ENCODE results near the gene PTCSC3. TPM values are rescaled to one million over a fixed set of nuclear protein-coding genes. Genes with fewer than 3 reads are reported as not detected.

Gene PTCSC3
- total and polyA plus RNA-seq, 2 of the 13 experiments (the other 11 are each of a cell fraction or from before 2014, with no cell fraction given), result not detected

- TF ChIP-seq, protein P1, sequence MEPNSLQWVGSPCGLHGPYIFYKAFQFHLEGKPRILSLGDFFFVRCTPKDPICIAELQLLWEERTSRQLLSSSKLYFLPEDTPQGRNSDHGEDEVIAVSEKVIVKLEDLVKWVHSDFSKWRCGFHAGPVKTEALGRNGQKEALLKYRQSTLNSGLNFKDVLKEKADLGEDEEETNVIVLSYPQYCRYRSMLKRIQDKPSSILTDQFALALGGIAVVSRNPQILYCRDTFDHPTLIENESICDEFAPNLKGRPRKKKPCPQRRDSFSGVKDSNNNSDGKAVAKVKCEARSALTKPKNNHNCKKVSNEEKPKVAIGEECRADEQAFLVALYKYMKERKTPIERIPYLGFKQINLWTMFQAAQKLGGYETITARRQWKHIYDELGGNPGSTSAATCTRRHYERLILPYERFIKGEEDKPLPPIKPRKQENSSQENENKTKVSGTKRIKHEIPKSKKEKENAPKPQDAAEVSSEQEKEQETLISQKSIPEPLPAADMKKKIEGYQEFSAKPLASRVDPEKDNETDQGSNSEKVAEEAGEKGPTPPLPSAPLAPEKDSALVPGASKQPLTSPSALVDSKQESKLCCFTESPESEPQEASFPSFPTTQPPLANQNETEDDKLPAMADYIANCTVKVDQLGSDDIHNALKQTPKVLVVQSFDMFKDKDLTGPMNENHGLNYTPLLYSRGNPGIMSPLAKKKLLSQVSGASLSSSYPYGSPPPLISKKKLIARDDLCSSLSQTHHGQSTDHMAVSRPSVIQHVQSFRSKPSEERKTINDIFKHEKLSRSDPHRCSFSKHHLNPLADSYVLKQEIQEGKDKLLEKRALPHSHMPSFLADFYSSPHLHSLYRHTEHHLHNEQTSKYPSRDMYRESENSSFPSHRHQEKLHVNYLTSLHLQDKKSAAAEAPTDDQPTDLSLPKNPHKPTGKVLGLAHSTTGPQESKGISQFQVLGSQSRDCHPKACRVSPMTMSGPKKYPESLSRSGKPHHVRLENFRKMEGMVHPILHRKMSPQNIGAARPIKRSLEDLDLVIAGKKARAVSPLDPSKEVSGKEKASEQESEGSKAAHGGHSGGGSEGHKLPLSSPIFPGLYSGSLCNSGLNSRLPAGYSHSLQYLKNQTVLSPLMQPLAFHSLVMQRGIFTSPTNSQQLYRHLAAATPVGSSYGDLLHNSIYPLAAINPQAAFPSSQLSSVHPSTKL (CRISPR knock-in tag; IDR thresholded peaks at IDR 0.05), result peak; percentile 97
- no peak for TF ChIP-seq BRCA1 (CRISPR knock-in tag; IDR thresholded peaks at IDR 0.05)
- TF ChIP-seq TAF15 (IDR thresholded peaks at IDR 0.05; ENCODE audit: low read depth, low read length, poor library complexity, severe bottlenecking), result no peak
- peak; percentile 44; the same call in 1 of the 2 replicates for TF ChIP-seq PPARG (CRISPR knock-in tag; conservative IDR thresholded peaks at IDR 0.05)
- peak; percentile 97 for TF ChIP-seq DNMT3B (CRISPR knock-in tag; conservative IDR thresholded peaks at IDR 0.05)
- peak; percentile 81; the same call in 1 of the 3 replicates for TF ChIP-seq MXI1 (IDR thresholded peaks at IDR 0.05; ENCODE audit: borderline replicate concordance, low read depth, low read length)
- no peak for TF ChIP-seq ZBTB39 (CRISPR knock-in tag; IDR thresholded peaks at IDR 0.05)
- TF ChIP-seq ATF4 (CRISPR knock-in tag; IDR thresholded peaks at IDR 0.05), result peak in 1 of 2 experiments; percentile 79; a peak in 2 of 4 replicates
- peak; percentile 74 for TF ChIP-seq YY1 (IDR thresholded peaks at IDR 0.05; ENCODE audit: insufficient read depth, insufficient replicate concordance, low read depth, low read length)
- TF ChIP-seq ZNF556 (CRISPR knock-in tag; IDR thresholded peaks at IDR 0.05; ENCODE audit: borderline replicate concordance), result peak; percentile 84; the same call in 1 of the 2 replicates
- no peak for TF ChIP-seq NR2F1 (CRISPR knock-in tag; IDR thresholded peaks at IDR 0.05)
- TF ChIP-seq MEIS1 (CRISPR knock-in tag; IDR thresholded peaks at IDR 0.05; ENCODE audit: borderline replicate concordance), result 0 out of 2 replicates have a peak, but pooled peaks have one; percentile 37
- no peak for TF ChIP-seq SNAPC5 (CRISPR knock-in tag; IDR thresholded peaks at IDR 0.05; ENCODE audit: borderline replicate concordance)
- peak; percentile 89 for TF ChIP-seq RNF2 (conservative IDR thresholded peaks at IDR 0.05; ENCODE audit: low read depth)
- 0 out of 2 replicates have a peak, but pooled peaks have one; percentile 49 for TF ChIP-seq ZZZ3 (CRISPR knock-in tag; IDR thresholded peaks at IDR 0.05; ENCODE audit: borderline replicate concordance)
- peak; percentile 36; the same call in 1 of the 2 replicates for TF ChIP-seq KDM3A (CRISPR knock-in tag; IDR thresholded peaks at IDR 0.05; ENCODE audit: low read depth)
- TF ChIP-seq CBX5 (CRISPR knock-in tag; IDR thresholded peaks at IDR 0.05; ENCODE audit: borderline replicate concordance), result peak; percentile 88; the same call in 1 of the 2 replicates
- peak; percentile 50; the same call in 1 of the 2 replicates for TF ChIP-seq GABPB1 (CRISPR knock-in tag; IDR thresholded peaks at IDR 0.05)
- TF ChIP-seq MED1 (CRISPR knock-in tag; IDR thresholded peaks at IDR 0.05), result peak; percentile 75
- TF ChIP-seq FOSL2 (CRISPR knock-in tag; IDR thresholded peaks at IDR 0.05), result peak; percentile 100
- TF ChIP-seq, protein P2, sequence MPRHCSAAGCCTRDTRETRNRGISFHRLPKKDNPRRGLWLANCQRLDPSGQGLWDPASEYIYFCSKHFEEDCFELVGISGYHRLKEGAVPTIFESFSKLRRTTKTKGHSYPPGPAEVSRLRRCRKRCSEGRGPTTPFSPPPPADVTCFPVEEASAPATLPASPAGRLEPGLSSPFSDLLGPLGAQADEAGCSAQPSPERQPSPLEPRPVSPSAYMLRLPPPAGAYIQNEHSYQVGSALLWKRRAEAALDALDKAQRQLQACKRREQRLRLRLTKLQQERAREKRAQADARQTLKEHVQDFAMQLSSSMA (CRISPR knock-in tag; IDR thresholded peaks at IDR 0.05), result no peak
- no peak for TF ChIP-seq TOE1 (CRISPR knock-in tag; IDR thresholded peaks at IDR 0.05)
- TF ChIP-seq FOXK1 (CRISPR knock-in tag; IDR thresholded peaks at IDR 0.05; ENCODE audit: borderline replicate concordance, low read depth), result peak; percentile 87
Measured at GRCh38 chr14:36091096-36091495, 85.4 kb downstream of the PTCSC3 start (continued).

All from HepG2 (cell line).